ENCODE results near the gene RASAL3.

GRCh38 chr19:15442142-15442920 is 22.0 kb downstream of the RASAL3 start:
- TF ChIP-seq CTCF (conservative IDR thresholded peaks at IDR 0.05; ENCODE audit: low read depth, low read length) (no peak), EZH2 (IDR thresholded peaks at IDR 0.05; ENCODE audit: low read length, unreplicated experiment) (no peak), EZH2phosphoT487 (IDR thresholded peaks at IDR 0.05; ENCODE audit: borderline replicate concordance, low read length) (no peak)

All from PC-3 (cell line).